Brain pericyte (primary cell): ENCODE data around the gene DECR2.
"Not testable (repeated sequence)": the region's sequence is repeated elsewhere in the genome, so short reads cannot be mapped to it uniquely, and the experiment has no call there.

Experiments
- DNase-seq: peaks from one replicate; pipeline ENCODE4 v3.0.0-alpha.2; 2012; ENCODE audit warnings: low read depth, low spot score

DECR2 gene

DNA sequence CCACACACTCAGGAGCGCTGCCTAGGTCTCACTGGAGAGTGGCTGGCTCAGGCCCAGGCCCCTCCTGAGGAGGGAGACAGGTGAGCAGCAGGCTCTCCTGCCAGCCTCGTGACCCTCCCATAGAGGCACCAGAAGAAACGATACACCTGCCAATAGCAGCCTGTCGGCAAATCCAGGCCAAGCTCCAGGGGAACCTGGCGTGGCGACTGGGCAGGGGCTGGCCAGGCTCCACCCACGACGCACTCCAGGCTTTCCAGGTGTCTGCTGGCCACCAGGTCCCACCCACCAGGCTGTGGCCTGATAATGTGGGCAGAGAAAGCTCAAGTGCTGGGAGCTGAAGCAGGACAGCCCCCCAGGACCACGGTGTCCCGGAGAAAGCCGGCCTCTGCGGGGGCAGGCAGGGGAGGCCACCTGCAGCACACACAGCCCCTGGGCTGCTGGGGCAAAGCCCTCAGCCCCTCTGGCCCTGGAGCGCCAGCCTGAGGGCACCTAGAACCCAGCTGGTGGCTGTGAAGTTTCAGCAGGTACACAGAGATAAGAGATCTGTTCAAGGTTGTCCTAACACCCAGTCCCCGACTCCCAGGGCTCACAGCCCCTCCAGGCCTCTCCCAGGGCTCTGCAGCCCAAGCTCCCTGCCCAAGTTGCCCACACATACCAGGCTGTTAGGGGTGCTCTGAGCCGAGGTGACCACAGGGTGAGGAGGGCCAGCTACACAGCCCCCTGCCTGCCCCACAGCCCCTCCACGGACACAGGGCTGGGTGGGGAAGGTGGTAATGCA is 22.3 kb upstream of the DECR2 start:
- no peak for DNase-seq

DNA sequence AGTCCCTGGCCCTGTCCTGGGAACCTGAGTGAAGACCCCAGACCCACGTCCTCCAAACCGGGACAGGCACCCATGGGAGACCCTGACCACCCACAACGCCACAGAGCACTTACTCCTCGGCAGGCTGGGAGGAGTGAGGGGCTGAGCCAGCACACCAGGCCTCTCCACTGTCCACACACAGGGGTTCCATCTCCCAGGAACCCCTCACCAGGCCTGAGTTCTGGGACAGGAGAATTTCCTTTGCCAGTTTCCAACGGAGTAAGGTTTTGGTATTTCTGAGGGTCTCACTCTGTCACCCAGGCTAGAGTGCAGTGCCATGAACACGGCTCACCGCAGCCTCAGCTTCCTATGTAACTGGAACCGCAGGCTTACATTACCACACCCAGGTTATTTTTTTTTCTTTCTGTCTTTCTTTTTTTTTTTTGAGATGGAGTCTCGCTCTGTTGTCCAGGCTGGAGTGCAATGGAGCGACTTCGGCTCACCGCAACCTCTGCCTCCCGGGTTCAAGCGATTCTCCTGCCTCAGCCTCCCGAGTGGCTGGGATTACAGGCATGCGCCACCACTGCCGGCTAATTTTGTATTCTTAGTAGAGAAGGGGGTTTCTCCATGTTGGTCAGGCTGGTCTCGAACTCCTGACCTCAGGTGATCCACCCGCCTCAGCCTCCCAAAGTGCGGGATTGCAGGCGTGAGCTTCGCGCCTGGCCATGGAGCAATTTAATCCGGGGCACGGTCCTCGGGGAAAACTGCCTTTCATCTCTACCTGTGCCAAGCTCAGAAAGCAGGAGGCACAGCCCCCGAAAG is 21.5 kb upstream of the DECR2 start:
- no peak for DNase-seq

DNA sequence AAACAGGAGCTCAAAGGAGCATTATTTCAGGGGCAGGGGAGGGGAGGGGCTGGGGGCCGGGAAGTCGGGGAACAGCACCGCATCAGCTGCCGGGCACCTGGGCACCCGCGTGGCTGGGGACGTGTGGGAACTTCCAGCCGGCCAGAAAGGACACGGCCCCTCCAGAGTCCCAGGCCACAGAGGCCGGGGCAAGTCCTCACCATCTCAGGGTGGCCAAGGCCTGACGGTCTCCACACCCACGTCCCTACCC is 21.0 kb upstream of the DECR2 start:
- no peak for DNase-seq

DNA sequence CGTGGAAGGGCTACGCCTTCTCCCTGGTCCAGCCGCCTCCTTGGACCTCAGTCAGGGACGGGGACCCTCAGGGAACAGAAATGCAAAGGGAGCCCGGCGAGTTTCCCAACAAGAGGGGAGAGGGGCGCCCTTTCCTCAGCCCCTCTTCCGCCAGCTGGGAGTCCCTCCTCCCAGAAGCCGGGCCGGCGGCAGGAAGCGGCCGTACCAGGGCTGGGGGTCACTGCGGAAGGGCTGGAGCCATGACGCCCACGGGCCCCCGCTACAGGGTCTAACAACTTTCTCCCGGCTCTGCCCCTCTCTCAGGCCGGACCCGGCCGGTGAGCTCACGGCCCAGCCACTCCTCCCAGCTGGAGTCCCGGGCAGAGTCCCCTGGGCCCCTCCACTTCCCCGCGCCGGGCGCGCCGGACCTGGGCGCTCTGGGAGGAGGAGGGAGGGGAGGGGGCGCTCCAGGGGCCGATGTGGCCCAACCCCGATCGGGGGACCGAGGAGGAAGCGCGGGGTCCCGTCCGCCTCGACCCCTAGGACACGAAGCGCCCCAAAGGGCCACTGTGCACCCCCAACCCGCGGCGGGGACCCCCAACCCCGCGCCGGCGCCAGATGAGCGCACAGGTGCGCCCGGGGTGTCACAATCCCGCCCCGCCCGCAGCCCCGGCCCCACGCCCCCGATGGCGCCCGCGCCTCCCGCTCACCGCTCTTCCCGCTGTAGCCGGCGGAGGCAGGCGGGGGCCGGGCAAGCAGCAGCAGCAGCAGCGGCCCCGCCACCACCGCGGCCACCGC is 20.5 kb upstream of the DECR2 start:
- DNase-seq, result no peak

DNA sequence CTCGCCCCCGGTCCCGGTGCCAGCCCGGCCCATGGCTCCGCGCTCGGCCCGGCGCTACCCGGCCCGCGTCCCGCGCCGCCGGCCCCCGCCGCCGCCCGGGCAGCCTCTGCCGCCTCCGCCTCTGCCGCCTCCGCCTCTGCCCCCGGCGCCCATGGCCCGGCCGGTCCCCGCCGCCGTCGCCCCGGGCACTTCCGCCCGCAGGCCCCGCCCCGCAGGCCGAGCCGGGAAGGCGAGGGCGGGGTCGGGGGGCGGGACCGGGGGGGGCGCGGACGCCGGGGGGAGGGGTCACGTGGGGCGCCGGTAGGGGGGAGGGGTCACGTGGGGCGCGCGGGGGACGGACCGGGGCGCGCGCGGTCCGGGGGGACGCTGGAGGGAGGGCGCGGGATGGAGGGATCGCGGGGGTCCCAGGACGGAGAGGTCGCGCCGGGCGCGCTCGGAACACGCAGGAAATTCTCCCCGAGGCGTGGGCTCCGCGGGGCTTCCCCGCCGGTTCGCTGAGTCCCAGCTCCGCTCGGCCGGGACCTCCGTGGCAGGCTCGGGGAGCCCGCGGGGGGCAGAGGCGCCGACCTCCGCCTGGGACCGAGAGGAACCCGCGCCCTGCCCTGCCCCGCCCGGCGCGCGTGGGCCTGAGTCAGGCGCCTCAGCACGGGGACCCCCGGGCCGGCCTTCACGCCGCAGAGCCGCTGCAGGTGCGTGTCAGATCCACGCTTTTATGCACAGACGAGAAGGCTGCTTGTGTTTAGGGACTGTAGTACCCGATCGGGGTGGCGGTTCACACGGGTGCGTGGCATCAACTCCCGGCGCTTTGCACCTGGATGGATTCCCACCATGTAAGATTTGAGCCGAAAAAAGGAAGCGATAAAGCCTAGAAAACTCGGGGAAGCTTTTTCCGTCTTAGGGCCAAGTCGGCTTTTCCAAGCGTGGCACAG is 19.6 kb upstream of the DECR2 start, which contains the start of gene PGAP6:
Gene PGAP6, minus strand, starts transcription at position 190 of the 929 bp plus-strand sequence. Its CDS starts 157 bp downstream, at position 33.
- DNase-seq, result no peak

DNA sequence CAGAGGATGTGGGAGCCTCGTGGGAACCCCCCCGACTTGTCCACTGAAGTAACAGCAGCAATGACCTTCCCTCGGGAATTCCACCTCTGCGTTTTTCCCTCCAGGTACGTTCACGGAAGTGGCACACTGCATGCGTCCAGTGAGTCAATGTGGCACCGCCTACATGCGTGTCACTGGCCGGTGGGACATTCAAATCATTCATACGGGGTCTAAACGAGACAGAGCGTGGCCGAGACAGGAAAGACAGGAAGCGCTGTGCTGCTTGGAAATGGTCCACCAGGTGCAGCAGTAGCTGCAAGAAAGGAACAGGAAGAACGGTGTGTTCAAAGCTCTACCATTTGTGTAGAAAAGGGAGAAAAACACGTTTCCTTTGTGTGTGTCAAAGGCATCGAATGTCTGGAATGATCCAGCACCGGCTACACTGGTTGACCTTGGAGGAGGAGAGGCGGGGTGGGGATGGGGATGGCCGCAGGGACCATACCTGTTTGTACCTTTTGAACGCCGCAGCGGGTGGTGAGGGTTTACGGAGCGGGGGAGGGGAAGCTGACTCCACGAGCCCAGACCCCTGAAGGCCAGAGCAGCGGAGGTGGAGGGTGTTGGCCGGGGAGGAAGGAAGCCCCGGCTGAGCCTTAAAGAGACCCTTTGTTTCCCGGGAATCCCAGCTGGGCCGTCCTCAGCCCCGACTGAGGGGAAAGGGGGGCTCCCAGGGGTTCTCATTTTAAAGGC is 18.2 kb upstream of the DECR2 start:
- DNase-seq, result no peak

DNA sequence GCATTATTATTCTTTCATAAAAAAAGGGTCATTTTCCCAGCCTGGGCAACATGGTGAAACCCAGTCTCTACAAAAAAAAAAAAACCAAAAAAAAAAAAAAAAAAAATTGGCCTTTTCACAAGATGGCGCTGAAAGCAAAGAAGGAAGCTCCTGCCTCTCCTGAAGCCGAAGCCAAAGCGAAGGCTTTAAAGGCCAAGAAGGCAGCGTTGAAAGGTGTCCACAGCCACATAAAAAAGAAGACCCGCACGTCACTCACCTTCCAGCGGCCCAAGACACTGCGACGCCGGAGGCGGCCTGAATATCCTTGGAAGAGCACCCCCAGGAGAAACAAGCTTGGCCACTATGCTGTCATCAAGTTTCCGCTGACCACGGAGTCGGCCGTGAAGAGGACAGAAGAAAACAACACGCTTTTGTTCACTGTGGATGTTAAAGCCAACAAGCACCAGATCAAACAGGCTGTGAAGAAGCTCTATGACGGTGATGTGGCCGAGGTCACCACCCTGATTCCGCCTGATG is 15.0 kb upstream of the DECR2 start:
- no peak for DNase-seq

DNA sequence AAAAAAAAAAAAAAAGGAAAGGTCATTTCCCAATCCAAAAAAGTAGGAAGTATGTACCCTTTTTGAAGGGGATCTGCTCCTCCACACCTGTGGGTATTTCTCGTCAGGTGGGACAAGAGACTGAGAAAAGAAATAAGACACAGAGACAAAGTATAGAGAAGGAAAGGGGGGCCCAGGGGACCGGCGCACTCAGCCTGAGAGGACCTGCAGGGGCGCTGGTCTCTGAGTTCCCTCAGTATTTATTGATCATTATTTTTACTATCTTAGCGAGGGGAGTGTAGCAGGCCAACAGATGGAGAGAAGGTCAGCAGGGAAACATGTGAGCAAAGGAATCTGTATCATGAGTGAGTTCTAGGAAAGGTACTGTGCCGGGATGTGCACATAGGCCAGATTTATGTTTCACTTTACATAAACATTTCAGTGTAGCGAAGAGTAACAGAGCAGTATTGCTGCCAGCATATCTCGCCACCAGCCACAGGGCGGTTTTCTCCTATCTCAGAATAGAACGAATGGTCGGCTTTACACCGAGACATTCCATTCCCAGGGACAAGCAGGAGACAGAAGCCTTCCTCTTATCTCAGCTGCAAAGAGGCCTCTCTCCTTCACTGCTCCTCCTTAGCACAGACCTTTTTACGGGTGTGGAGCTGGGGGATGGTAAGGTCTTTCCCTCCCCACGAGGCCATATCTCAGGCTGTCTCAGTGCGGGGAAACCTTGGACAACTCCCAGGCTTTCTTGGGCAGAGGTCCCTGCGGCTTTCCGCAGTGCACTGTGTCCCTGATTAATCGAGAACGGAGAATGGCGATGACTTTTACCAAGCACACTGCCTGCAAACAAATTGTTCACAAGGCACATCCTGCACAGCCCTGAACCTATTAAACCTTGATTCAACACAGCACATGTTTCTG is 13.7 kb upstream of the DECR2 start:
- DNase-seq, result not testable (repeated sequence)

DNA sequence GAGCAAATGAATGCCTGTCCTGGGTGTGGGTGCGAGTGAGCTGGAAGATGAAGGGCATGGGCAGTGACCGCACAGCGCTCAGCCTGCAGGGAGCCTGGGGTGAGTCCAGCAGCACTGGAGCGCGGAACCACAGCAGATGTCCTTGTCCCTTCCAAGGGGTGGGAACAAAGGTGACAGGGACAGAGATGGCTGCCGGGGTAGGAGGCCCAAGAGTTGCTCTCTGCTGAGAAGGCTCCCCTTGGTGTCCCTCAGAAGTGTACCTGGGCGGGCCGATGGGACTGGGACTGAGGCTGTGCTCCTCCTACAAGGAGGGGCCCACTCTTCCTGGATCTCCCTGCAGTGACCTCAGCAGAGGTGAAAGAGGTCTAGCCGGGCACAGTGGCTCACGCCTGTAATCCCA is 12.3 kb upstream of the DECR2 start:
- no peak for DNase-seq

DNA sequence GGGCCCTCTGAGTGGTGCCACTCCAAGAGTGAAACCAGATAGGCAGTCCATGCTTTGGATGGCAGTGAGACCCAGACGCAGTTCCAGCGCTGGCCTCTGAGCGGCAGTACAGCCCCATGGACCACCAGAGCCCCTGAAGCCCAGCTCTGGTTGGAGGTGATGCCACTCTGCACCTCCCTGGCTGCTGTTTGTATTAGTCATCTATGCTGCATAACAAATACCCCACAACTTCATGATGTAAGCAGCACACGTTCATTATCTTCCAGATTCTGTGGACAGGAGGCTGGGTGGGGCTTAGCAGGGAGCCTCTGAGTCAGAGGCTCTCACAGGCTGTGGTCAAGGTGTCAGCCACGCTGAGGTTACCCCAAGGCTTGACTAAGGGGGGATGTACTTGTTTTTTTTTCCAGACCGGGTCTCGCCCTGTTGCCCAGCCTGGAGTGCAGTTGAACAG is 9.8 kb upstream of the DECR2 start:
- DNase-seq, result no peak

DNA sequence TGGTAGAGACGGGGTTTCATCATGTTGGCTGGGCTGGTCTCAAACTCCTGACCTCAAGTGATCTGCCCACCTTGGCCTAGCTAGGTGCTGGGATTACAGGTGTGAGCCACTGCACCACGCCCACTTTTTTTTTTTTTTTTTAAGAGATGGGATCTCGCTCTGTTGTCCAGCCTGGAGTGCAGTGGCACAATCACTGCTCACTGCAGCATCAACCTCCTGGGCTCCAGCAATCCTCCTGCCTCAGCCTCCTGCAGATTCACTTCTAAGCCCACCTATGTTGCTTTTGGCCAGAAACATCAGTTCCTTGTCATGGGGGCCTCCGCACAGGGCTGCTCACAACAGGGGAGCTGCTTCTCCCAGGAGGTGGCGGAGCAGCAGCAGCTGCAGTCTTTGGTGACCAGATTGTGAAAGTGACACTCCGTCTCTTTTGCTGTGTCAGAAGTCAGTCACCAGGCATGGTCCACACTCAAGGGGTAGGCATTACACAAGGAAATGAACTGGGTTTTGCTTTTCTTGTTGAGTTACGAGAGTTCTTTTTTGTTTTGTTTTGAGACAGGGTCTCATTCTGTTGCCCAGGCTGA is 9.1 kb upstream of the DECR2 start:
- DNase-seq, result no peak

DNA sequence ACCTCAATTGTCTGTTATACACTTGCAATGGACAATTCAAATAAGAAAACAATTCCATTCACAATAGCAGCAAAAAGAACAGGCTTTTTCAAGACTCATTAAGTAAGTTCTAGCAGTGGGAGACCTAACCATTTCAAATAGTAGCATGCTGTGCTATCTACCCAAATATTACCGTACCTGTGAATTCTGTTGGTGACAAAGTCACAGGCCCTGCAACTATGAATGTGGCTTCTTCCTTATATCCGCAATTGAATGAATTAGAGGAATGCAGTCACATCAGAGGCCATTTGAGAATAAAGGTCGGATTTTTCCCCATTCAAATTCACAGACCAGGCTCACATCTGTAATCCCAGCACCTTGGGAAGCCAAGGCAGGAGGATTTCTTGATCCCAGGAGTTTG is 5.5 kb upstream of the DECR2 start:
- DNase-seq, result no peak

DNA sequence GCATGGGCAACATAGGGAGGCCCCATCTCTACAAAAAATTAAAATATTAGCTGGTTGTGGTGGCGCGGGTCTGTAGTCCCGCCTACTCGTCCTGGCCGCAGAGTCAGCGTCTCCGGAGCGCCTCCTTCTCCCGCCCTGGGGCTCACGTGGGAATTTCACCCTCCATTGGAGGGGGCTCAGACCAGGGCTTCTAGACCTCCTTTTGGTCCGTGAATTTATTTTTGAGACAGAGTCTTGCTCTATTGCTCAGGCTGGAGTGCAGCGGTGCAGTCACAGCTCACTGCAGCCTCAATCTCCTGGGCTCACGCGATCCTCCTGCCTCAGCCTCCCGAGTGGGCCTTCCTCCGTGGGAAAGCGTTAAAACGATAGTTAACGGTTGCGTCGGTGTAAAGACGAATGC is 5.1 kb upstream of the DECR2 start:
- DNase-seq, result no peak

DNA sequence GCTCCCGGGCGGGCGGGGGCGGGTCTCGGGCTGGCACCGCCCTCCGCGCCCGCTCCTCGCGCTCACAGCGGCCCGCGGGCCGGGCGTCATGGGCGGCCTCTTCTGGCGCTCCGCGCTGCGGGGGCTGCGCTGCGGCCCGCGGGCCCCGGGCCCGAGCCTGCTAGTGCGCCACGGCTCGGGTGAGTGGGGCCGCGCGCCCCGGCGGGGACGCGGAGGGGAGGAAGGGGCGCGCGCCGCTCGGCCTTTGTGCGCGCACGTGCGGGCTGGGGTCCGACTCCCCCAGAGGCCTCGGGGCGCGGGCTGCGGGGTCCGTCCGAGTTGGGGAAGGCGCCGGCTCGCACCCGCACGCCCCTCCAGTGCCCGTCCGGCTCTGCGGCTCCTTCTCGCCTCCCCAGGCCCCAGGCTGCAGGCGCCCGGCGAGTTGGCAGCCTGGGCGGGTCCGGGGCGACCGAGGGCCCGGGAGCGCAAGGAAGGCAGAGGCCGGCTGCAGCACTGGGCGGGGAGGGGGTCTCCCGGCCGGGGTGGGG is 4.5 kb upstream of the DECR2 start, which contains the start of gene NME4:
Gene NME4, plus strand, starts transcription at position 65 of the 527 bp plus-strand sequence. Its CDS starts 24 bp downstream, at position 89.
- DNase-seq, result no peak

DNA sequence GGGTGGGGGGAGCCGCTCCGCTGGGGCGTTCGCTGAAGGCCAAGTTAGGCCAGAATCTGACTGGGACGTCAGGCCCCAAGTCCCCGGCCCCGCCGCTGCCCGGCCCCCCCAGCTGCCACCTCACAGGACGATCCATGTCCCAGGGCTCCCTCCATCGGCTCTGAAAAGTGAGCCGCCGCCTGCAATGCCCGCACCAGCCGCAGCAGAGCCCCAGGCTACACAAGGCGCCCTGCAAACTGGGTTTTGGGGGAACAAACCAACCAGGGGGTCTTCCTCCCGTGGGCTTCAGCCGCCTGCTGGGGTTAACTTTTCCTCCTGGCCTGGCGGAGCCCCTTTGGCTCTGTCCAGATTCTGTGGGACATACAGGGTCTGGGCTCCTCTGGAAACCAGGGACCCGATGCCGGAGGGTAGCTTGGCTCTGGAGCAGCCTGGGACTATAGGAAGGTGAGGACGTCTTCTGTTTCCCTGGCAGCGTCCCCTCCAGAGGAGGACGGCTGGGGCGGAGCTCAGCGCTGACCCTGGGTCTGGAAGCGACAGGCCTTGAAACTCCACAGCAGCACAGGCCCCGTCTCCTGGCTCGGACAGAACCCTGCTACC is 3.9 kb upstream of the DECR2 start:
- no peak for DNase-seq

DNA sequence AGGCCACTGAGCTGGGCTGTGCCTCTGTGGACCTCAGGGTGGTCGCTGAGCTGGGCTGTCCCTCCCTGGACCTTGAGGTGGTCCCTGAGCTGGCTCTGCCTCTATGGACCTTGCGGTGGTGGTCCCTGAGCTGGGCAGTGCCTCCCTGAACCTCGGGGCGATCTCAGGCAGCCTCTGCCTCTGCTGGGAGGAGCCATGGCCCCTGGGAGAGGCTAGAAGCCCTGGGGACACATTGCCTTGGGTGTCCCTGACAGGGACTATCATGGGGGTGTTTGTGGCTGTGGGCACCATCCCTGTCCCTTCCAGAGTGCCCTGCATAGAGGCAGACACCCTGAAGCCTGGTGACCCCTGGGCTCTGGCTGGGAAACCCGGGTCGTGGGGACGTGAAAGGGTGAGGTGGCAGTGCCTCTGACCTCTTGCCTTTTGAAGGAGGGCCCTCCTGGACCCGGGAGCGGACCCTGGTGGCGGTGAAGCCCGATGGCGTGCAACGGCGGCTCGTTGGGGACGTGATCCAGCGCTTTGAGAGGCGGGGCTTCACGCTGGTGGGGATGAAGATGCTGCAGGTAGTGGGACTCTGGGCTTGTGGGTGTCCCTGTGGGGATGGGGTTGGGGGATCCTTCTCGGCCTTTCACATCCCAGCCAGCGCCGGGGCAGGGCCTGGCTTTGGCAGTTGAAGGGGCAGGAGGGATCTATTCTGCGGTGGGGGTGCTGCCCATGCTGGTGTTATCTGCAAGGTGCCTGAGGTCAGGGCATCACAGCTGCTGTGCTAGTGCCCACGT is 2.9 kb upstream of the DECR2 start:
- DNase-seq, result no peak

DNA sequence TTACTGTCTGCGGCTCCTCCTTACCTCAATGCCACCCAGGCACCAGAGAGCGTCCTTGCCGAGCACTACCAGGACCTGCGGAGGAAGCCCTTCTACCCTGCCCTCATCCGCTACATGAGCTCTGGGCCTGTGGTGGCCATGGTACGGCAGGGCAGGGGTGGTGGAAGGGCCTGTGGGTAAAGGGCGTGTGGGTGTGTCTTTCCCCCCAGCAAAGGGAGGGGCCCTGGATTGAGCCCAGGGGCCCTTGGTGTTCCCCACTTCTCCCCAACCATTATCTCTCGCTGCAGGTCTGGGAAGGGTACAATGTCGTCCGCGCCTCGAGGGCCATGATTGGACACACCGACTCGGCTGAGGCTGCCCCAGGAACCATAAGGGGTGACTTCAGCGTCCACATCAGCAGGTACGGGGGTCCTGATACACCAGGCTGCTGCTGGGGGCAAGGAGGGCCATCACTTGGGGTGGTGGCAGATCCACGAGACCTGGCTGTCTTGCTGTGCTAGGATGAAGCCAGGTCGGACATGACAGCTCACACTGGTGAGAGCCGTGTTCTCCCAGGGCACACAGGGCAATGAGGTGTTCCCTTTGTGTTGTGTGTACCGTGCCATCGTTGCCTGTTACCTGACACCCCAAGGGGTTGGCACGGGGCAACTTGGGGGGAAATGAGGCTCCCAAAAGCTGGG is 2.2 kb upstream of the DECR2 start:
- no peak for DNase-seq
